SK-N-SH (cell line): ENCODE measurements around the gene WNT2. TPM values are rescaled to one million over a fixed set of nuclear protein-coding genes. Genes with fewer than 3 reads are reported as not detected.

Experiments used
- CTCF ChIA-PET: fragments of 300-600, 350-600 bp; formaldehyde crosslinking; extraction: SDS; loops from one replicate; lab custom pipeline; 2021; lab: Yijun Ruan, JAX
- POLR2A ChIA-PET: fragments of 350-600 bp; sonication (Branson Sonifier 250); formaldehyde crosslinking; extraction: SDS; loops from one replicate; lab custom pipeline; 2020; ENCODE audit warnings: antibody characterized with exemption, inconsistent platforms; lab: Yijun Ruan, JAX
- DNase-seq: peaks from one replicate; pipeline ENCODE4 v3.0.0; 2012
- H2AFZ ChIP-seq: fragments of 200-600 bp; sonication (generic); 2 replicates; pipeline ENCODE4 v1.8.1; 2016; ENCODE audit warnings: antibody characterized with exemption, mild to moderate bottlenecking, low read depth
- H3F3A ChIP-seq: fragments of 200-600 bp; sonication (generic); replicated peaks from 2 replicates; pipeline ENCODE3; 2016; ENCODE audit warnings: antibody characterized with exemption, mild to moderate bottlenecking; ENCODE audit not compliant: insufficient read depth
- H3K27ac ChIP-seq, 2 experiments: fragments of 200-500 bp in 1 of 2; fragments of 200-600 bp in 1 of 2; sonication (Bioruptor generic) in 1 of 2; sonication (generic), shearing (Covaris generic) in 1 of 2; 2 replicates each; pipeline versions ENCODE4 v1.5.1 to v1.6.1; 2014 to 2016; ENCODE audit warnings: low read depth in 2 of 2, inconsistent platforms in 1 of 2, low read length in 1 of 2, mild to moderate bottlenecking in 1 of 2, mixed read lengths in 1 of 2
- H3K27me3 ChIP-seq: fragments of 200-600 bp; sonication (generic), shearing (Covaris generic); 2 replicates; pipeline ENCODE4 v1.6.1; 2016; ENCODE audit warnings: mixed run types; ENCODE audit not compliant: insufficient read depth
- H3K36me3 ChIP-seq, 2 experiments: fragments of 200-500 bp in 1 of 2; fragments of 200-600 bp in 1 of 2; sonication (Bioruptor generic) in 1 of 2; sonication (generic) in 1 of 2; replicated peaks in 1 of 2; 2 replicates each; pipeline versions ENCODE3 to v1.5.1; 2014 to 2016; ENCODE audit warnings: low read length in 1 of 2, mild to moderate bottlenecking in 1 of 2; ENCODE audit not compliant: insufficient read depth in 2 of 2, control insufficient read depth in 1 of 2
- H3K4me1 ChIP-seq, 2 experiments: fragments of 200-500 bp in 1 of 2; fragments of 200-600 bp in 1 of 2; sonication (Bioruptor generic) in 1 of 2; sonication (generic), shearing (Covaris generic) in 1 of 2; 2 replicates each; pipeline versions ENCODE4 v1.5.1 to v1.6.1; 2014 to 2016; ENCODE audit warnings: low read depth in 1 of 2, low read length in 1 of 2, mixed run types in 1 of 2; ENCODE audit not compliant: insufficient read depth in 2 of 2, control insufficient read depth in 1 of 2
- H3K4me2 ChIP-seq: fragments of 200-600 bp; sonication (generic), shearing (Covaris generic); 2 replicates; pipeline ENCODE4 v1.6.1; 2017; ENCODE audit warnings: mixed run types
- H3K4me3 ChIP-seq, 2 experiments: fragments of 200-500 bp in 1 of 2; fragments of 200-600 bp in 1 of 2; sonication (Bioruptor generic) in 1 of 2; sonication (generic), shearing (Covaris generic) in 1 of 2; 2 replicates each; pipeline versions ENCODE4 v1.5.1 to v1.8.1; 2014 to 2016; ENCODE audit warnings: low read depth in 2 of 2, inconsistent platforms in 1 of 2, low read length in 1 of 2, mild to moderate bottlenecking in 1 of 2, mixed read lengths in 1 of 2, moderate library complexity in 1 of 2
- H3K79me2 ChIP-seq: fragments of 200-600 bp; sonication (generic); 2 replicates; pipeline ENCODE4 v1.8.1; 2017; ENCODE audit warnings: mild to moderate bottlenecking; ENCODE audit not compliant: insufficient read depth
- H3K9ac ChIP-seq: fragments of 200-600 bp; sonication (generic); 2 replicates; pipeline ENCODE4 v1.6.1; 2017; ENCODE audit warnings: mixed run types
- H3K9me2 ChIP-seq: fragments of 200-600 bp; sonication (generic); 2 replicates; pipeline ENCODE4 v1.6.1; 2017; ENCODE audit warnings: mixed run types
- H3K9me3 ChIP-seq: fragments of 200-600 bp; sonication (generic); 2 replicates; pipeline ENCODE4 v1.6.1; 2017; ENCODE audit warnings: mixed run types, mild to moderate bottlenecking, moderate library complexity
- H4K20me1 ChIP-seq: fragments of 200-600 bp; sonication (generic); 2 replicates; pipeline ENCODE4 v1.6.1; 2017; ENCODE audit warnings: mild to moderate bottlenecking, mixed run types; ENCODE audit not compliant: insufficient read depth
- CHD2 ChIP-seq: fragments of 150-350 bp; IDR thresholded peaks from 2 replicates; pipeline ENCODE4 v1.6.1; 2018; ENCODE audit warnings: low read length; ENCODE audit not compliant: partially characterized antibody
- ELF1 ChIP-seq: IDR thresholded peaks from 2 replicates; pipeline ENCODE4 v1.4.0; 2012
- FOSL2 ChIP-seq: IDR thresholded peaks from 2 replicates; pipeline ENCODE4 v1.4.0; 2012; ENCODE audit warnings: low read depth, mild to moderate bottlenecking, moderate library complexity, borderline replicate concordance
- GATA2 ChIP-seq: sonication (generic); formaldehyde crosslinking; IDR thresholded peaks from 2 replicates; pipeline ENCODE4 v1.5.0; 2020; ENCODE audit warnings: mild to moderate bottlenecking, missing genetic modification reagents
- MEF2A ChIP-seq: IDR thresholded peaks from 2 replicates; pipeline ENCODE4 v1.4.0; 2012; ENCODE audit warnings: low read depth, borderline replicate concordance
- NFIC ChIP-seq: IDR thresholded peaks from 2 replicates; pipeline ENCODE4 v1.4.0; 2012; ENCODE audit warnings: borderline replicate concordance
- POLR2AphosphoS5 ChIP-seq: IDR thresholded peaks from 2 replicates; pipeline ENCODE4 v1.6.1; 2012; ENCODE audit warnings: low read depth, low read length
- RFX5 ChIP-seq: IDR thresholded peaks from 2 replicates; pipeline ENCODE4 v1.6.1; 2012; ENCODE audit warnings: mild to moderate bottlenecking, improper control_type of control experiment, low read length
- RXRA ChIP-seq: IDR thresholded peaks from 2 replicates; pipeline ENCODE4 v1.4.0; 2012; ENCODE audit warnings: low read depth, mild to moderate bottlenecking, borderline replicate concordance
- SMC3 ChIP-seq: IDR thresholded peaks from 2 replicates; pipeline ENCODE4 v1.6.1; 2012; ENCODE audit warnings: low read depth, low read length, improper control_type of control experiment
- TAF1 ChIP-seq: IDR thresholded peaks from 2 replicates; pipeline ENCODE4 v1.6.1; 2012; ENCODE audit warnings: low read depth, mild to moderate bottlenecking, low read length, moderate library complexity, borderline replicate concordance
- TCF12 ChIP-seq: IDR thresholded peaks from 2 replicates; pipeline ENCODE4 v1.4.0; 2012
- TEAD4 ChIP-seq: IDR thresholded peaks from 2 replicates; pipeline ENCODE4 v1.4.0; 2012; ENCODE audit warnings: mild to moderate bottlenecking, borderline replicate concordance; ENCODE audit not compliant: insufficient read depth
- WGBS: methylation state at CpG from one replicate; pipeline ENCODE4 v1.1.6; 2017; ENCODE audit warnings: low lambda C conversion rate; 5-methylcytosine and 5-hydroxymethylcytosine counted together
- polyA plus RNA-seq, 3 experiments: library from polyadenylated mRNA; depleted of rRNA; stranded (reverse); fragments of >200 nt; gene quantifications; 2 replicates each; pipeline ENCODE4 v1.2.3, GENCODE V29; 2012
- TF ChIP-seq, protein P1 (sequence below): fragments of 200-600 bp; sonication (generic); IDR thresholded peaks from 2 replicates; pipeline ENCODE4 v1.6.1; 2017; ENCODE audit warnings: antibody characterized with exemption, mild to moderate bottlenecking, moderate library complexity
- TF ChIP-seq, protein P2 (sequence below): IDR thresholded peaks from 2 replicates; pipeline ENCODE4 v1.4.0; 2012; ENCODE audit warnings: low read depth
- TF ChIP-seq, protein P3 (sequence below): IDR thresholded peaks from 2 replicates; pipeline ENCODE4; 2012
- TF ChIP-seq, protein P4 (sequence below): IDR thresholded peaks from 2 replicates; pipeline ENCODE4 v1.4.0; 2012; ENCODE audit warnings: low read depth, borderline replicate concordance
- TF ChIP-seq, protein P5 (sequence below): fragments of 150-350 bp; IDR thresholded peaks from 2 replicates; pipeline ENCODE4 v1.6.1; 2016; ENCODE audit warnings: mild to moderate bottlenecking, low read depth, low read length
- TF ChIP-seq, protein P6 (sequence below): fragments of 150-350 bp; IDR thresholded peaks from 2 replicates; pipeline ENCODE4 v1.6.1; 2017; ENCODE audit warnings: antibody characterized with exemption, low read length, low read depth, borderline replicate concordance

Gene WNT2
- polyA plus RNA-seq, 1 of the 3 experiments (the other 2 are of a cell fraction), result not detected

GRCh38 chr7:117229350-117229749 lies 93.5 kb downstream of the WNT2 start:
- H3K9me2 ChIP-seq, result no peaks in the 10 kb centered on the region
- H3F3A ChIP-seq, result peaks cover 5% of the 10 kb centered on the region
- no peak overlapping the region for H3K27ac ChIP-seq
- ChIA-PET CTCF (interaction anchor here (0.6 to 1.1 kb wide), 3 partner anchors 10 to 337 kb away, joined by 3 to 4 read pairs (median 3); no protein-coding TSS in a partner anchor), POLR2A (interaction anchor here (0.6 kb wide), 1 partner anchor 22 kb away, joined by 3 read pairs; no protein-coding TSS in a partner anchor)
- no peaks in the 10 kb centered on the region for H3K79me2 ChIP-seq
- no peaks in the 10 kb centered on the region for H4K20me1 ChIP-seq
- H3K4me2 ChIP-seq, result no peak overlapping the region
- no peak overlapping the region for H2AFZ ChIP-seq
- peaks cover 2 to 6% of the 10 kb centered on the region in 2 experiments; a peak in 2 of 4 replicates for H3K4me1 ChIP-seq
- no peak overlapping the region for H3K4me3 ChIP-seq
- DNase-seq, result no peak
- no peak overlapping the region for H3K9ac ChIP-seq
- H3K36me3 ChIP-seq, result peaks cover 0 to 10% of the 10 kb centered on the region in 2 experiments
- H3K9me3 ChIP-seq, result no peaks in the 10 kb centered on the region
- H3K27me3 ChIP-seq, result no peaks in the 10 kb centered on the region
- 88% methylated on average over 3 of the region's 3 CpGs for WGBS
- TF ChIP-seq, protein P1, sequence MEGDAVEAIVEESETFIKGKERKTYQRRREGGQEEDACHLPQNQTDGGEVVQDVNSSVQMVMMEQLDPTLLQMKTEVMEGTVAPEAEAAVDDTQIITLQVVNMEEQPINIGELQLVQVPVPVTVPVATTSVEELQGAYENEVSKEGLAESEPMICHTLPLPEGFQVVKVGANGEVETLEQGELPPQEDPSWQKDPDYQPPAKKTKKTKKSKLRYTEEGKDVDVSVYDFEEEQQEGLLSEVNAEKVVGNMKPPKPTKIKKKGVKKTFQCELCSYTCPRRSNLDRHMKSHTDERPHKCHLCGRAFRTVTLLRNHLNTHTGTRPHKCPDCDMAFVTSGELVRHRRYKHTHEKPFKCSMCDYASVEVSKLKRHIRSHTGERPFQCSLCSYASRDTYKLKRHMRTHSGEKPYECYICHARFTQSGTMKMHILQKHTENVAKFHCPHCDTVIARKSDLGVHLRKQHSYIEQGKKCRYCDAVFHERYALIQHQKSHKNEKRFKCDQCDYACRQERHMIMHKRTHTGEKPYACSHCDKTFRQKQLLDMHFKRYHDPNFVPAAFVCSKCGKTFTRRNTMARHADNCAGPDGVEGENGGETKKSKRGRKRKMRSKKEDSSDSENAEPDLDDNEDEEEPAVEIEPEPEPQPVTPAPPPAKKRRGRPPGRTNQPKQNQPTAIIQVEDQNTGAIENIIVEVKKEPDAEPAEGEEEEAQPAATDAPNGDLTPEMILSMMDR, result no peak
- TF ChIP-seq POLR2AphosphoS5 (no peak; the same call in 1 of the 2 replicates), CHD2 (no peak), TCF12 (no peak), NFIC (no peak), MEF2A (no peak), RFX5 (no peak), RXRA (no peak), FOSL2 (no peak), TAF1 (no peak), GATA2 (CRISPR knock-in tag) (no peak), SMC3 (no peak)
- TF ChIP-seq, protein P2, sequence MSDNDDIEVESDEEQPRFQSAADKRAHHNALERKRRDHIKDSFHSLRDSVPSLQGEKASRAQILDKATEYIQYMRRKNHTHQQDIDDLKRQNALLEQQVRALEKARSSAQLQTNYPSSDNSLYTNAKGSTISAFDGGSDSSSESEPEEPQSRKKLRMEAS, result no peak
- TF ChIP-seq, protein P3, sequence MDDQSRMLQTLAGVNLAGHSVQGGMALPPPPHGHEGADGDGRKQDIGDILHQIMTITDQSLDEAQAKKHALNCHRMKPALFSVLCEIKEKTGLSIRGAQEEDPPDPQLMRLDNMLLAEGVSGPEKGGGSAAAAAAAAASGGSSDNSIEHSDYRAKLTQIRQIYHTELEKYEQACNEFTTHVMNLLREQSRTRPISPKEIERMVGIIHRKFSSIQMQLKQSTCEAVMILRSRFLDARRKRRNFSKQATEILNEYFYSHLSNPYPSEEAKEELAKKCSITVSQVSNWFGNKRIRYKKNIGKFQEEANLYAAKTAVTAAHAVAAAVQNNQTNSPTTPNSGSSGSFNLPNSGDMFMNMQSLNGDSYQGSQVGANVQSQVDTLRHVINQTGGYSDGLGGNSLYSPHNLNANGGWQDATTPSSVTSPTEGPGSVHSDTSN, result no peak
- TF ChIP-seq, protein P4, sequence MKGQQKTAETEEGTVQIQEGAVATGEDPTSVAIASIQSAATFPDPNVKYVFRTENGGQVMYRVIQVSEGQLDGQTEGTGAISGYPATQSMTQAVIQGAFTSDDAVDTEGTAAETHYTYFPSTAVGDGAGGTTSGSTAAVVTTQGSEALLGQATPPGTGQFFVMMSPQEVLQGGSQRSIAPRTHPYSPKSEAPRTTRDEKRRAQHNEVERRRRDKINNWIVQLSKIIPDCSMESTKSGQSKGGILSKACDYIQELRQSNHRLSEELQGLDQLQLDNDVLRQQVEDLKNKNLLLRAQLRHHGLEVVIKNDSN, result no peak

DNA sequence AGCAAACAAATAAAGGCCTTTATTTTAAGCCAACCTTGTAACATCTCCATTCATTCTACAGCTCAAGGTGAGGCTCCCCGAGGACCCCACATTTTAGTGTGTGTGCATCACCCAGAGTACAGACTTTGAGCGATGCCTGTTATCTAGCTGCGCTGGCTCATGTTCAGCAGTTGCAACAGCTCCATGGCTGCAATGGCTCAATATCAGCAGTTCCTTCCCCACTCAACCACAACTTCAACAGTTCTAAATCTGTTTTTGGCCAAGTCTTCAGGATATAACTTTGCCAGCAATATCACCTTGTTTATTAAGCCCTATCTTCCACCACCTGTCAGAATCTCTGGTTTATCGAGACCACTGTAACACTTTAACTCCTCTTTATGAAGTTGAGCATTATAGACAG lies 95.8 kb downstream of the WNT2 start:
- Histone ChIP-seq H3K9me3 (no peaks in the 10 kb centered on the region), H3K4me1 (peaks cover 2 to 6% of the 10 kb centered on the region in 2 experiments; a peak in 2 of 4 replicates), H2AFZ (no peak overlapping the region), H3K27me3 (no peaks in the 10 kb centered on the region), H3F3A (peaks cover 5% of the 10 kb centered on the region), H3K9ac (no peak overlapping the region), H3K27ac (no peak overlapping the region), H3K79me2 (no peaks in the 10 kb centered on the region), H3K4me3 (no peak overlapping the region), H3K36me3 (peaks cover 0 to 27% of the 10 kb centered on the region in 2 experiments), H4K20me1 (no peaks in the 10 kb centered on the region), H3K9me2 (no peaks in the 10 kb centered on the region), H3K4me2 (no peak overlapping the region)
- ChIA-PET CTCF (interaction anchor here (1.2 to 2.0 kb wide), 2 partner anchors 8 to 14 kb away, joined by 3 to 10 read pairs; no protein-coding TSS in a partner anchor), POLR2A (no interaction called here)
- TF ChIP-seq, protein P4, result no peak
- TF ChIP-seq ELF1 (no peak), TEAD4 (no peak), POLR2AphosphoS5 (no peak), GATA2 (CRISPR knock-in tag) (no peak)
- TF ChIP-seq, protein P5, sequence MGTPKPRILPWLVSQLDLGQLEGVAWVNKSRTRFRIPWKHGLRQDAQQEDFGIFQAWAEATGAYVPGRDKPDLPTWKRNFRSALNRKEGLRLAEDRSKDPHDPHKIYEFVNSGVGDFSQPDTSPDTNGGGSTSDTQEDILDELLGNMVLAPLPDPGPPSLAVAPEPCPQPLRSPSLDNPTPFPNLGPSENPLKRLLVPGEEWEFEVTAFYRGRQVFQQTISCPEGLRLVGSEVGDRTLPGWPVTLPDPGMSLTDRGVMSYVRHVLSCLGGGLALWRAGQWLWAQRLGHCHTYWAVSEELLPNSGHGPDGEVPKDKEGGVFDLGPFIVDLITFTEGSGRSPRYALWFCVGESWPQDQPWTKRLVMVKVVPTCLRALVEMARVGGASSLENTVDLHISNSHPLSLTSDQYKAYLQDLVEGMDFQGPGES, result no peak
- TF ChIP-seq, protein P6, sequence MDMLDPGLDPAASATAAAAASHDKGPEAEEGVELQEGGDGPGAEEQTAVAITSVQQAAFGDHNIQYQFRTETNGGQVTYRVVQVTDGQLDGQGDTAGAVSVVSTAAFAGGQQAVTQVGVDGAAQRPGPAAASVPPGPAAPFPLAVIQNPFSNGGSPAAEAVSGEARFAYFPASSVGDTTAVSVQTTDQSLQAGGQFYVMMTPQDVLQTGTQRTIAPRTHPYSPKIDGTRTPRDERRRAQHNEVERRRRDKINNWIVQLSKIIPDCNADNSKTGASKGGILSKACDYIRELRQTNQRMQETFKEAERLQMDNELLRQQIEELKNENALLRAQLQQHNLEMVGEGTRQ, result no peak
- DNase-seq, result no peak
- WGBS, result 91% methylated on average over 4 of the region's 4 CpGs
